ENCODE data around the gene NCAM1. TPM values are rescaled to one million over a fixed set of nuclear protein-coding genes. Genes with fewer than 3 reads are reported as not detected.

Gene NCAM1
- polyA plus RNA-seq, 1 donor = 132 TPM

DNA sequence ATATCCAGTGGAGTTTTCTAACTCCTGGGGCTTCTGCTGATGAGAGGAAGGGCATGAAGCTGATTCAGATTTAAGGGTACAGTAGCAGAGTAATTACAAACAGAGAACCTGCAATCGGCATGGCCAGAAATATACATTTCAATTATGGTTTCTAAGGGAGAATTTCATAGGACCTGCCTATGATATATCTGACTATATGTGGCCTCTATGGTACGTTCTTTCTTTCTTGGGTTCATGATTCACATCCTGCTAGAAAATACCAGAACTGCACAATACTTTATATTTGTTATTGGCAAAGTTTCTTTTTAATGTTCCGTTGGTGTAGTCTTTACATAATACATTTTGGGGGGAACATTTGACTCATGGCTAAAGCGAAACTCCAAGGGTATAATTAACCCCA lies 290.1 kb downstream of the NCAM1 start:
- no peak for DNase-seq (ENCODE audit: low read depth)

DNA sequence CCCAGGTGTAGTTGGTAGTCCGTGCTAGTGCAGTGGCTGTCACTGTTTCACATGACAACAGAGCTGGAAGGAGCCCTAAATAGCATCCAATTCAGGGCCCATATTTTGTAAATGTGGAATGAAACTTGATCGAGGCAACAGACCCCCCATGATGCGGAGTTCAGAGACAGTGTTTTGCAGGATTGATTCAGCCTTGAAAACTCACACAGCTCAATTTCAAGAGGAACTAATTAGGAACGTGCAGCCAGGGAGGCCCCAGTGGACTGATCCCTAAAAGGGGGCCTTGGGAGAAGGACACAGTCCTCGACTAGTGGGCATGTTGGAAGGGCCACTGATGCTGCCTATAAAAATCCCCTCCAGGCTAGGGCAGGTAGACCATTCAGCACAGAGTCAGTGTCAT lies 292.2 kb downstream of the NCAM1 start:
- DNase-seq (ENCODE audit: low read depth) = no peak

DNA sequence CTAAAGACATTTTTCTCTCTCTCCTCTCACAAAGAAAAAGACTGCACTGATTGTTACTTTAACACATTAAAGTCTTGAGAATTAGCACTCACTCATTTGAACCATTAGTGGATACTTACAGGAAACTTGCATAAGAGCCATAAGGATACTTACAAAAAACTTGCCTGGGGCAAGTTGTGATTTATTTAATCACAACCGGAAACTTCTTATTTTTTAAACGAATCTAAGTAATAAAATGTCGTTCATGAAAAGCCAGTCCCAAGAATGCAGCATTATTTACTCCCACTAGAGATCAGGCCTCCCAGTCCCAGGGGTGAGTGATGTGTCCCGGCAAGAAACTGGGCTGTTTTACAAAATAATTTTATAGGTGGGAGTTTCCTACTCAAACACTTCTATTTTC lies 293.9 kb downstream of the NCAM1 start:
- DNase-seq (ENCODE audit: low read depth) = no peak

DNA sequence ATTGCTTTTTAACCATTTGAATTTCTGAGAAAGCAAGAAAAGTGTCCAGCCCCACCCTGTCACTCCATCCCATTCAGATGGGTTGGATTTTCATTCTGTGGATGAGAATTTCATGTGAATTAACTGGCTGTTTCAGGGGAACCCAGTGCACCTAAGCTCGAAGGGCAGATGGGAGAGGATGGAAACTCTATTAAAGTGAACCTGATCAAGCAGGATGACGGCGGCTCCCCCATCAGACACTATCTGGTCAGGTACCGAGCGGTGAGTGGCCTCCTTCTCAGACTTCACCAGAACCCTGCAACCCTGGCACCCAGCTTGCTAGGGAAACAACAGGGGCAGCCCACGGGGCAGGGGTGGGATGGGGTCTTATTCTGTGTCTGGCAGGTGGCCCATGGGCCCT lies 294.5 kb downstream of the NCAM1 start:
- DNase-seq (ENCODE audit: low read depth) = no peak

DNA sequence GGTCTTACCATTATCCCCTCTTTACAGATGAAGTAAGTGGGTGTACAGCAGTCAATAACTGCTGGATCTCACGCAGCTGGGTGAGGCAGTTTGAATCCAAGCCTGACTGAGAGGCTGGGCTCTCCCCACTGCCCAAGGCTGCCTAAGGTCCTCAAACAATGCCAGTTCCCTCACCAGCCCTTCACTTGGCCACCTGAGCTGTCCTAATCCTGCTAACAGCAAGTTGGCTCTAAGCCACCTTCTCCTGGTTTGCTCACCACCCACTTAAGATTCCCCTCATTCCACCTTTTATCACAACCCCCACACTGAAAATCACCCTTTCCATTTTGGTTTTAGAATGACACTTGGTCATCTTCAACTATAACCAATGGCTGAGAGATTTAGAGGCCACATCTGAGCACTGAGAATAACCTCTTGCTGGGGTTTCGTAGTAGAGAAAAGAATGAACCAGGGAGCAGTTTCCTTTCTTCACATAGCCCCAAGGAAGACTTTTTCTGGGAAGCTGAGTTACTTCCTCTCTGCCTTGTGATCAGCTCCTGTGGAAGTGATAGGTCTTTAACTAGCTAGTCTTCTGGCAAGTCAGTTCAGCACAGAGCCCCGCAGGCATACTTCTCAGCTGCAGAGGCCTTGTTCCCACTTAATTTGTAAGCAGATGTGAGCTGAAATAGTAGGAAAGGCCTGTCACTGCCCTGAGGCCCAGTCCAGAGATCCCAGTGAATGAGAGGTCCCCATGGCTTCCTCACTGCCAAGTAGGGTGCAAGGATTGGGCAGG lies 295.4 kb downstream of the NCAM1 start:
- DNase-seq (ENCODE audit: low read depth) = no peak

DNA sequence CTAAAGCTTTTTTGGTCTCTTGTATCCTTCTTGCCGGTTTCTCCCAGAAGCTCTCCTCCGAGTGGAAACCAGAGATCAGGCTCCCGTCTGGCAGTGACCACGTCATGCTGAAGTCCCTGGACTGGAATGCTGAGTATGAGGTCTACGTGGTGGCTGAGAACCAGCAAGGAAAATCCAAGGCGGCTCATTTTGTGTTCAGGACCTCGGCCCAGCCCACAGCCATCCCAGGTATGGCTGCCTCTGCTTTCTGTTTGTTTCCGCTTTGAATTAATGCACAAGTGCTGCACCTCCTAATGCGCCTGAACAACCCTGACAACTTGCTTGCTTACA lies 298.8 kb downstream of the NCAM1 start:
- DNase-seq (ENCODE audit: low read depth) = no peak

DNA sequence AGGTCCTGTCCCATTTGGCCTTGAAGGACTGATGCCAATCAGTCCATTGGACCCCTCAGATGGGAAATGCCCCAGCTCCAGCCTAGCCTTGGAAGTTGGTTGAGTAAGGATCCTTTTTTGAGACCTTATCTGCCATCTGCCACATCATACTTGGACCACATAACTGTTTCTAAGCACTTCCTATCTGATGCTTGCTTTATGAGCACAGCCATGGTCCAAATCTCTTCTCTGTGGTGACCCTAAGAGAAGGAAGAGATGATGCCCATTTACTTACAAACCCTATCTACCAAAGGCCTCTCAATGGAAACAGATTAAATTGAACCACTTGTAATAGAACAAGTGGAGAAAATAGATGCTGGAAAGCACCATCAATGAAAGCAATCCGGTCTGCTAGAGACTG lies 299.3 kb downstream of the NCAM1 start:
- no peak for DNase-seq (ENCODE audit: low read depth)

DNA sequence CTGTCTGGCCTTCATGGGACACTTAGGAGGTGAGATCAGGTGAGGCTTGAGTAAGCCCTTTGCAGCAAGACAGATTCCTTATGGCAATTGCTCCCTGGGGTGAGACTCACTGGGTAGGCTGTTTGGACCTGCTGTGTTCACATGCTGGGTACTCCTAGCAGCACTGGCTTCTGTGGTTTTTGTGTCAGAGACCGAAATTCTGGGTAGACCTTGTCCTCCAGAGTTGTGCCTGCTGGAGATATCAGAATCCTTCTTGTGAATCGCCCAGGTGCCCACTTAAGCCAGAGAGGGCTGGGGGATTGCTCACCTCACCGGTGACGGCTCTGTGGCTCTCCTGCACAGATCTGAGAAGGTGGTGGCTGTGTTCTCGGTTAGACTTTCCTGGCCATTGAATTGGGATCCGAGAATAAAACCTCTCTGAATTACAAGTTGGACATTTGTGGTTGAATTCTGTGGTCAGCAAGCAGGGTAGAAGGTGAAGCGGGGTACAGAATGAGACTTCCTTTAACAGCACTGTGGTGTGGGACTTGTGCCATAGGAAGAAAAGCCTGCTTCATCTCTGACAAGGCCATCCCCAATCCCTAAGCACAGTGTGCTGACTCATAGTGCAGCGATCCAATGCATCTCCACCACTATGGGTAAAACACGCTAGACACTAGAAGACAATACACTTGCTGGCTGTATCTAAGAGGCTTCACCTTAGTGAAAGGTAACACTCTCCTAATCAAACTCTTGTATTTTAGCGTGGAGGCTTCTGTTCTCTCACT lies 300.7 kb downstream of the NCAM1 start:
- no peak for DNase-seq (ENCODE audit: low read depth)

DNA sequence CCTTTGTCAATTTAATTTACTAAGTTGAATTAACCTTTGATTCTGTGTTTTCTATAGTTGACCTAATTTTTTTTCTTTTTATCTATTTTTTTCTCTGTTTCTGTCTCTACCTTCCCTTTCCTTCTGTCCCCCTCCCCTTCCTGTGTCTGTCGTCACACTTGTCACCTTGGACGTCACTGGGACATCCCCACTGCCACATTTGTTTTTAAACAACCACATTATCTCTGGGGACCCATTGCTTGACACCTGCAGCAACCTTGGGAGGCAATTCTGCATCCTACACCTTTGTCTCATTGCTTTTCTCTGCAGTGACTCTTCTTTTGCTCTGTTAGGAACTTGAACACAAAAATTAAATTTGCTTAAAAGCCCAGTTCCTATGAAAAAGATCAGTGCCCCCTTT lies 301.4 kb downstream of the NCAM1 start:
- DNase-seq (ENCODE audit: low read depth) = no peak

DNA sequence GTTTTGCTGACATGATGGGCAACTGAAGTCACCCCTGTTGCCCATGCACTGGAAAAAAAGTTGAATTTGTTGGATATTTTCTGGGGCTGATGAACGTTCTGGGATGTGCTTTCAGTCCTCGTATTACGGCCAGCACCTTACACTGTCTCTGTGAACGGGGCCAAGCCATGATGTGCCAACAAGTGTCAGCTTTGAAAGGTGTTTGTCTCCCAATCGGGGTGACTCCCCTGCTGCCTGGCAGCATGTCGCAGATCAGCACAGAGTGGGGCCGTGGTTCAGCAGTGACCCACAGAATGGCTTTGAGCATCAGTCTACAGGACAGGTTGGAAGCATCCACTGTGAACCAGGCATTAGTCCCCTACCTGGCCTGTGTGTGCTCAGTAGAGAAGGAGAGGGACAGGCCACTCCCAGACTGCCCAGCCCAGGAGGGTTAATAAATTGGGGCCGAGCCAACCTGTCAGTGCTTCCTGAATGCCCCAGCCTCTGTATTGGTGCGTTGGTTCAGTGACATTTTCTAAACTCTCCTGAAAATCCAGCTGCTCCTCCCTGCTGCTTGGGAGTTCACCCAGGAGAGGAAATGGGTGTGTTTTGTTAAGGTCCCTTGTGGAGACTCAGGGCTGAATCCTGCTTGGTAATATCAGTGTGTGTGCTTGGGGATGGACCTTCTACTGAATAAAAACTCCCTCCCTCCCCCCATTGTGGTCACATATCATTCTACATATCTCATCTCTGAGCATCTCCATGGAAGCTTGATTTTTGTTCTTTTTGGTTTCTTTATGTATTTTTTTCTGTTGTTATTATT lies 302.4 kb downstream of the NCAM1 start:
- DNase-seq (ENCODE audit: low read depth) = no peak

DNA sequence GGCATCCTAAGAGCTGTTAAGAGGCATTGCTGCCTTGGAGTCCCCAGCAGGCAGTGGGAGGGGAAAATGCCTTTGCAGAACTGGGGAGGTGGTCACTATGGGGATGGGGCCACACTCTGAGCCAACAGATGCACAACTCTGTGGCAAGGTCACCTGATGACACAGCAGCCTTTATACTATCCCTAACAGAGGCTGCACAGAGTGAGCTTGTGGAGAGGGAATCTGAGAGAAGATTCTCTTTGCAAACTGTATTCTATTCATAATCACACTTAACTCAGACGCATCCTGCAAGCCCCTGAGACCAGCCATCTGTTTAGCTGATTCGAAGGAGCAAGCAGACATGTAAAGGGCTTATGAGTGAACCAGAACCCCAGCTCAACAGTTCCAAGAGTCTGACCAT lies 304.1 kb downstream of the NCAM1 start:
- DNase-seq (ENCODE audit: low read depth) = no peak

DNA sequence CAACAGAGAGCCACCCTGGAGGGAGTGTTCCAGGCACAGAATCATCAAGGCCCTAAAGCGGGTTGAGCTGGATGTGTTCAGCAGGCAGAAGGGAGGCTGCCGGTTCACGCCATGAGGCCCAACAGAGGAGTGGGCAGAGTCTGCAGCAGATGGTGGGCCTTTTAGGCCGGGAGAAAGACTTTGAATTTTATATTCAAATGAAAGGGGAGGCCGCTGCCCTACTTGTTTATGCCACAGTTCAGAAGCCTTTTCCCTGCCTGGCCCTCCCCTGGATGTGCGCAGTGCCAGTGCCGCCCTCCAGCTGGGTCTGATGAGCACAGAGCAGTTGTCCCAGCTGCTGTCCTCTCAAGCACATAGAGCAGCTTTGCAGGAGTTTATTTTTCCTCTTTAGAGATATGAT lies 306.3 kb downstream of the NCAM1 start:
- DNase-seq (ENCODE audit: low read depth) = no peak

DNA sequence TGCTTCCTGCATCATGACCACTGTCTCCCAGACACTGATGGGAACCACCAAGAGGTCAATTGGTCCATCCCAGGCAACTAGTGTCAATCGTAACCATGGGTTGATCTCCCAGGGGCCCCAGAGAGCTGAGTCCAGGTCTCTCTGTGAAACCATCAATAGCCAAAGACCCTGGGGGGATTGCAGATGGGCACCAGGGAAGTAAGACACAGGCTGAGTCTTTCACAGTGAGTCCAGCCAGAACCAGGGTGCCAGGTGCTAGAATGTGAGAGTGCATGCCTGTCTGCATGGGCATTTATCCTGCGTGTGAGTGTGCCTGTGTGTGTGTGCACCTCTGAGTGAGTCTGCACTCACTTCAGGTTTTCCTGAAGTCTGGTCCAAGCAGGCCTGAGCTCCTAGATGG lies 307.9 kb downstream of the NCAM1 start:
- no peak for DNase-seq (ENCODE audit: low read depth)

DNA sequence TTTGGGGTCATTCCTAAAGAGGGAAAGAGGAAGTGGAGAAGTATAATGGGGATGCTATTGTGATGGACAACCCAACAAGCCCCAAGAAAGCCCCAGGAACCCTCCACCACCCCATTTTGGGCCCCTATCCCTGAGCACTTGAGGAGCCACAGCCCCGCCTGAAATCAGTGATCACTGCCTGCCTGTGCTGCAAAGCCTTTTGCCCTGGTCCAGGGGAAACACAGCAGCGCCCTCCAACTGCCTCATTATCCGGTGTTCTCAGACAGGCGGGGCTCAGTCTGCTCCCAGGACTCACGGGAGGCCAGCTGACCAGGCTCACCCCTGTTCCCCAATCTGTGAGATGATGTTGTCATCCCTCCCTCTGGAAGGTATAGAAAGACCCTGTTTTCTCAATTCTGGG lies 308.4 kb downstream of the NCAM1 start:
- DNase-seq (ENCODE audit: low read depth) = no peak

DNA sequence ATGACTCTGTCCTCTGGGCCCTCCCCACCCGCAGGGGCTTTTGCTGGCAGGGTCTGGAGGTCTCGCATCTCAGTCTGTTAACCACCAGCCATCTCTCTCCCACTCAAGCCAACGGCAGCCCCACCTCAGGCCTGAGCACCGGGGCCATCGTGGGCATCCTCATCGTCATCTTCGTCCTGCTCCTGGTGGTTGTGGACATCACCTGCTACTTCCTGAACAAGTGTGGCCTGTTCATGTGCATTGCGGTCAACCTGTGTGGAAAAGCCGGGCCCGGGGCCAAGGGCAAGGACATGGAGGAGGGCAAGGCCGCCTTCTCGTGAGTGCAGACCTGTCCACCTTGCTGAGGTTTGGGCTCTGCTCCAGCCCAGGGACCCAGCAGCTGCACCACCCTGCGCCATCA lies 308.9 kb downstream of the NCAM1 start:
- no peak for DNase-seq (ENCODE audit: low read depth)

DNA sequence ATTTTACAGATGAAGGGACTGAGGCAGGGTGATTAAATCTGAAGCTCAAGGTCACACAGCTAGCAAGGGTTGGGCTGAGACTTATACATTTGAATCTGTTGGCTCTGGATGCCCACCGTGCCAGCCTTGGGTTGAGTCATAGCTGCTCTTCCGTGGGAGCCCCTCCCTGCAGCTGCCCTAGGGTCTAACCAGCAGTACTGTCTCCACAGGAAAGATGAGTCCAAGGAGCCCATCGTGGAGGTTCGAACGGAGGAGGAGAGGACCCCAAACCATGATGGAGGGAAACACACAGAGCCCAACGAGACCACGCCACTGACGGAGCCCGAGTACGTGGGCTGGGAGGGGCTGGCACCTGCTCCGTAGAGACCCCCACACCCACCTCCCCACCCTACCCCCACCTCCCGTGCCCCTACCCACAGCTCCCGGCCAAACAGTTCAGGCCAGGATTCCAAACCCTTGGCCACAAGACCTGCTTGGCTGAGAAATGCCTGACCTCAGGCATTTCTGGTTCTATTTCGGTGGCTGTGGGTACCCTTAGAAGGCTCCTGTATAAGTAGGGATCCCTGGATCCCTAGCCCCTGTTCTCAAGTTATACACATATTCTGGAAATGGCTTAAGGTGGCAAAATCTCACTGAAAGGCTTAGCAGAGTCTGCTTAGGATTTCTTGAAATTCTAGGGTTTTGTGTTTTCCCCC lies 310.5 kb downstream of the NCAM1 start:
- no peak for DNase-seq (ENCODE audit: low read depth)

DNA sequence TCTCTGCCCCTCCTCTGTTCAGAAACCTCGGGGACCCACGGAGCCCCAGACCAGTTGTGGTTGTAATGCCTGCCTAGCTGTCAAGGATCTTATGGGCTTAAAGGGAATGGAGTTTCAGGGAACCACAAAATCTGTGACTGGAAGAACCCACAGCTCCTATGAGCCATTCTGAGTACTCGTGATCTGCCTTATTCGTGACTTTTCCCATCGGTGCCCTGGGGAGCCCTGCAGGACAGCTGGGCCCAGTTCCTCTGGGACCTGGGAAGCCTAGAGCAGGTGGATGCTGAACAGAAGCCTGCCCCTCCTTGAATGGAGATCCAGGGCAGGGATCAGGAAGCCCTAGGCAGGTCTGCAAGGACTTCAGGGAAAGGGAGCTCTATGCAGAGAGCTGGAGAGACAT lies 311.1 kb downstream of the NCAM1 start:
- no peak for DNase-seq (ENCODE audit: low read depth)

DNA sequence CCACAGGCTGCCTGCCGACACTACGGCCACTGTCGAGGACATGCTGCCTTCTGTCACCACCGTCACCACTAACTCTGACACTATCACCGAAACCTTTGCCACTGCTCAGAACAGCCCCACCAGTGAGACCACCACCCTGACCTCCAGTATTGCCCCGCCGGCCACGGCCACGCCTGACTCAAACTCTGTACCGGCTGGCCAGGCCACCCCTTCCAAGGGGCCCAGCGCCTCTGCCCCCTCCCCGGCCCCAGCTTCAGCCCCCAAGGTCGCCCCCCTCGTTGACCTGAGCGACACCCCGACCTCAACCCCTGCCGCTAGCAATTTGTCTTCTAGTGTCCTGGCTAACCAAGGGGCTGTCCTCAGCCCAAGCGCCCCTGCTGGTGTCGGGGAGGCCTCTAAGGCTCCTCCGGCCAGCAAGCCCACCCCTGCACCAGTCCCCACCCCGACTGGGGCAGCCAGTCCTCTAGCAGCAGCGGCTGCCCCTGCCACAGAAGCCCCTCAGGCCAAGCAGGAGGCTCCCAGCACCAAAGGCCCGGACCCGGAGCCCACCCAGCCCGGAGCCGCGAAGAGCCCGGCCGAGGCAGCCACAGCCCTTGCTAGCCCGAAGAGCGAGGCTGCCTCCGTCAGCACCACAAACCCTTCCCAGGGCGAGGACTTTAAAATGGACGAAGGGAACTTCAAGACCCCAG lies 311.9 kb downstream of the NCAM1 start:
- no peak for DNase-seq (ENCODE audit: low read depth)

DNA sequence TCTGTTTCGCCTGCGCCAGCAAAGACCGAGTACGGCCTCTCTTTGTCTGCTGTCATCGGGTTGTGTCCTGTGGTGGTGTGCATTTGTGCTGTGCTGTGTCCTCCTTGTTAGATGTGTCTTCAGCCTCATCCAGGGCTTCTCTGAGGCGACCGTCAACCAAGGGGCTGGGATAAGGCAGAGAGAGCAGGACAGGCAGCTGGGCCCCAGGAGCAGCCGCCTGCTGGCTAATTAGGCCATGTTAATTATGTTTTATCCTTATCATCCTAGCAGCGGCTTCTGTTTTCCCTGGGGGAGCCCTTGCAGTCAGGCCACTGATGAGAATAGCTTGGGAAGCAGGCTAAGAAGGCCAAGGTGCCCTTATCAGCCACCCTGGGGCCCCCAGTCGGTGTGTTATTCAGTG lies 312.5 kb downstream of the NCAM1 start:
- no peak for DNase-seq (ENCODE audit: low read depth)

DNA sequence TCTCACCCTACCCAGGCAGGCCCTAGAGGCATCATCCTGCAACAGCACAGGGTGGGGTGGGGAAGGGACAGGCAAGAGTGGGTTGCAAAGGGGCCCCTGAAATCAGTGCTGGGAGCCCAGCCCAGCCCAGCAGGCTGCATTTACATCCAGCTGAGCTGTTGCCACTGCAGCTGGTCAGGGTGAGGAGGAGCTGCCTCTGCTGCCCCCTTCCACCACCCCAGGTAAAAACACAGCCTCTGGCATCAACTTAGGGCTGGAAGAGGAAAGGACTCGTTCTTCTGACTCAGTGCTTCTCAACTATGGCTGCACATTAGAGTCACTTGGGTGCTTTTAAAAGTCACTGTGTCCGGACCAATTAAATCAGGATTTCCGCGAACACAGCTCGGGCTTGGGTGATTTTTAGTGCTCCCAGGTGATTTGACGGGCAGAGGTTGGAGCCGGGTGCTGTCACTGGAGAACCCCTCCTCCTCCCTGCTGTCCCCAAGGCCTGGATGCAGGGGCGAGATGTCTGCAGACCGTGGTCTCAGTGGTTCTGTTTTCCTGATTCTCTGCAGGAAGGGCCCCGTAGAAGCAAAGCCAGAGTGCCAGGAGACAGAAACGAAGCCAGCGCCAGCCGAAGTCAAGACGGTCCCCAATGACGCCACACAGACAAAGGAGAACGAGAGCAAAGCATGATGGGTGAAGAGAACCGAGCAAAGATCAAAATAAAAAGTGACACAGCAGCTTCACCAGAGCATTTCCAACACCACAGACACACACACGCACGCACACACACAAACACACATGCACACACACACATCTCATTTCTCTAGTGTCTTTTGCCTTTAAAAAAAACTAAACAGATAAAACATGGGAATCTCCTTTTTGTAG lies 313.7 kb downstream of the NCAM1 start:
- no peak for DNase-seq (ENCODE audit: low read depth)

DNA sequence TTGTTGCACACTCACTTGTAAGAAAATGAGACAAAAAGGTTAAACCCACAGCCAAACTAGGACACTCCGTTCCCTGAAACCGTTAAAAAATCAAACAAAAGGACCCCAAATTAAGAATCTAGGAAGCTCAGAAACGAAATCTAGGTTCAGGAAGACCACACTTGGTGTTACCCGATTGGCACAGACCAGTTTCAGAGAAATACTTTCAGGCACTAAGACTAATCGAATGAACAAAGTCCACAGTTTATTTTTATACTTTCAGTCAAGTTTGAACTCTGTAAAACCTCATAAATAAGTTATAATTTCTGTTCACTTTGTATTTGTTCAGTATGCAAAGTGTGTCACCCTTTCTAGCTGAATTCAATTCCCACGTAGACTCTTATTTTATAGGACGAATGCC lies 314.4 kb downstream of the NCAM1 start:
- no peak for DNase-seq (ENCODE audit: low read depth)

Measured in forelimb muscle (tissue), 1 donor.